Mucosa of stomach (tissue), 1 donor: ENCODE results near the gene ZBTB45.
"Not testable (repeated sequence)": the region's sequence is repeated elsewhere in the genome, so short reads cannot be mapped to it uniquely, and the experiment has no call there.

Experiments
- H3K27me3 ChIP-seq: one replicate; pipeline ENCODE4 v1.7.0; 2013; ENCODE audit warnings: mild to moderate bottlenecking, low read length; ENCODE audit not compliant: control insufficient read depth, insufficient read depth
- H3K36me3 ChIP-seq: one replicate; pipeline ENCODE4 v1.7.0; 2013; ENCODE audit warnings: low read length; ENCODE audit not compliant: control insufficient read depth, insufficient read depth
- H3K4me1 ChIP-seq: one replicate; pipeline ENCODE4 v1.7.0; 2013; ENCODE audit warnings: mild to moderate bottlenecking, low read length; ENCODE audit not compliant: control insufficient read depth, insufficient read depth
- H3K4me3 ChIP-seq: one replicate; pipeline ENCODE4 v1.7.0; 2013; ENCODE audit warnings: low read length
- H3K9ac ChIP-seq: one replicate; pipeline ENCODE4 v1.7.0; 2013; ENCODE audit warnings: mild to moderate bottlenecking, low read length, moderate library complexity
- H3K9me3 ChIP-seq: one replicate; pipeline ENCODE4 v1.7.0; 2013; ENCODE audit warnings: mild to moderate bottlenecking, low read length, moderate library complexity; ENCODE audit not compliant: control insufficient read depth
- donor health status: Pancreatic carcinoma.

ZBTB45 gene

DNA sequence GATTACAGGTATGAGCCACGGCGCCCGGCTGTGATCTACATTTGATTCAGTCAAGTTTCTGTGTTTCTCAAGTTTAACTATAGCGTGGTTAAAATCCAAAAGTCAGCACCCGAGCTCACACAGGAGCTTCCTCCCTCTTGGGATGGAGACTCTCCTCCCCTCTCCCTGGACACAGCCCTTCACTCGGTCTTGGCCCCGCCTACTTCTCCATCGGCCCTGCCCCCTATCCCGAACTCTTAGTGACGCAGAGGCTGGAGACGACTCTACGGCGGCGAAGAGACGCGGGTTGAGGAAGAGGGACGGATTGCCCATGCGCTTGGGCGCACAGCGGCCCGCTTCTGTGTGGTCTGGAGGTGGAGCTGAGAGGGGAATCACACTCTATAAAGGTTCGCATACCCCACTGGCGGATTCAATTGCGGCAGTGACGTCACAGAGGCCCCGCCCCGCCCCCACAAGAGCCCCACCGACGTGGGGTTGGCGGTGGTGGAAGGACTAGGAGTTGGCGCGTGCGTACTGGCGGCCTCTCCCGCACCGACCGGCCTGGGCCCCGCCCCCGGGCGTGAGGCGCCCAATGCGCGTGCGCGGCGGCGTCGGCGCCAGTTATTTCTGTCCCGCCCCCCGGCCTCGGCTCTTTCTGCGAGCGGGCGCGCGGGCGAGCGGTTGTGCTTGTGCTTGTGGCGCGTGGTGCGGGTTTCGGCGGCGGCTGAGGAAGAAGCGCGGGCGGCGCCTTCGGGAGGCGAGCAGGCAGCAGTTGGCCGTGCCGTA, 24.4 kb upstream of the ZBTB45 start, which contains the start of gene TRIM28:
TSS of gene TRIM28 (plus strand) at position 239 of the 765 bp plus-strand sequence. CDS start 694 bp downstream, outside the sequence.
- H3K27me3 ChIP-seq, result peaks cover 8% of the 10 kb centered on the region
- H3K9me3 ChIP-seq, result no peaks in the 10 kb centered on the region
- H3K4me3 ChIP-seq, result peak within 1 kb of the TSS; percentile 78
- peak within 1 kb of the TSS; percentile 91 for H3K9ac ChIP-seq
- peaks cover 24% of the 10 kb centered on the region for H3K36me3 ChIP-seq
- H3K4me1 ChIP-seq, result peaks cover 20% of the 10 kb centered on the region

DNA sequence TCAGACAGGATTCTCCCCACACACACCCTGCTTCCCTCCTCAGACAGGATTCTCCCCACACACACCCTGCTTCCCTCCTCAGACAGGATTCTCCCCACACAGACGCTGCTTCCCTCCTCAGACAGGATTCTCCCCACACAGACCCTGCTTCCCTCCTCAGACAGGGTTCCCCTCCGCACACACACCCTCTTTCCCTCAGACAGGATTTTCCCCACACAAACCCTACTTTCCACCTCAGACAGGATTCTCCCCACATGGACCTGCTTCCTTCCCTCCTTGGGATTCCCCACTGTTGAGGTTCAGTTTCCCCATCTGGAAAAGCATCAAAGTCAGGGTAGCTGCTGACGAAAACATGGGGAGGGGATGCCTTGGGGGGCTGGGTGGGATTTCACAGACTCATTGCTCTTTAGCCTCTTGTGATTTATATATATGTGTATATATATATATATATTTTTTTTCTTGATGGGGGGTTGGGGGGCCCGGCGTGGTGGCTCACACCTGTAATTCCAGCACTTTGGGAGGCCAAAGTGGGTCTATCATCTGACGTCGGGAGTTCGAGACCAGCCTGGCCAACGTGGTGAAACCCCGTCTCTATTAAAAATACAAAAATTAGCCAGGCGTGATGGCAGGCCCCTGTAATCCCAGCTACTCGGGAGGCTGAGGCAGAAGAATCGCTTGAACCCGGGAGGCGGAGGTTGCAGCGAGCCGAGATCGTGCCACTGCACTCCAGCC, 23.2 kb upstream of the ZBTB45 start:
- not testable (repeated sequence) for H3K9ac ChIP-seq, H3K4me3 ChIP-seq, H3K9me3 ChIP-seq
- Histone ChIP-seq H3K4me1 (peaks cover 31% of the 10 kb centered on the region), H3K36me3 (peaks cover 13% of the 10 kb centered on the region), H3K27me3 (peaks cover 17% of the 10 kb centered on the region)

DNA sequence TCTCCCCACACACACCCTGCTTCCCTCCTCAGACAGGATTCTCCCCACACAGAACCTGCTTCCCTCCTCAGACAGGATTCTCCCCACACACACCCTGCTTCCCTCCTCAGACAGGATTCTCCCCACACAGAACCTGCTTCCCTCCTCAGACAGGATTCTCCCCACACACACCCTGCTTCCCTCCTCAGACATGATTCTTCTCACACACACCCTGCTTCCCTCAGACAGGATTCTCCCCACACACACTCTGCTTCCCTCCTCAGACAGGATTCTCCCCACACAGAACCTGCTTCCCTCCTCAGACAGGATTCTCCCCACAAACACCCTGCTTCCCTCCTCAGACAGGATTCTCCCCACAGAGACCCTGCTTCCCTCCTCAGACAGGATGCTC, 19.6 kb upstream of the ZBTB45 start:
- not testable (repeated sequence) for H3K36me3 ChIP-seq, H3K9ac ChIP-seq, H3K9me3 ChIP-seq, H3K4me3 ChIP-seq
- peaks cover 28% of the 10 kb centered on the region for H3K27me3 ChIP-seq
- peaks cover 11% of the 10 kb centered on the region for H3K4me1 ChIP-seq

DNA sequence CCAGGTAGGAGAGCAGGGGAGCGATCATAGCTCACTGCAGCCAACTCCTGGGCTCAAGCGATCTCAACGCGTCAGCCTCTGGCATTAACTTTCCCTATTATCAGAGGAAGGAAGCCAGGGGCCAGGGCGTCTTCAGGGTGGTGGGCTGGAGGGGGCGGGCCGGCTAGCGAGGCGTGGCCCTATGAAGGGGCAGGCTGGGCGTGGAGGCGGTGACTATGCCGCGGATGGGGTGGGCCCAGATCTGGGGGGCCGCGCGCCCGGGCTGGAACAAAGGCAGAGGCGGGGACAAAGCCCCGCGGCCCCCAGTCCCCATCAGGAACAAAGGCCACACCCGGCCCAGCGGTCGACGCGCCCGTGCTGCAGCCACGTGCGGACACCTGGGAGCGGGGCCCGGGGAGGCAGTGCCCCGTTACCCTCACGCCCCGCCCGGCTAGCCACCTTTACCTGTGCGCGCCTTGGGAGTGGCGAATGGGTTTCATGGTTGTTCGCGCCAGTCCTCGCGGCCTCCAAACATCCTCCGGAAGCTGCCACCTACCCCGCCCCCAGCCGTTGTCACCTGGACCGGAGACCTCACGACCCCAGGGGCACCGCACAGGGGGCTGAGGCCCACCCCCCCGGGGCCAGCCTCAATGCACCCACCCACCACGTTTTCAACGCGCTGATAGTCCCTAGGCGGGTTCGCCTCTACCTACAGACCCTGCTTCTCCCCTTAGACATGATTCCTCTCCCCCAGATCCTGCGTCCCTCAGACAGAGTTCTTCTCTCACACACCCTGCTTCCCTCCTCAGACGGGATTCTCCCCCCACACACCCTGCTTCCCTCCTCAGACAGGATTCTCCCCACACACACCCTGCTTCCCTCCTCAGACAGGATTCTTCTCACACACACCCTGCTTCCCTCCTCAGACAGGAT, 18.9 kb upstream of the ZBTB45 start:
- Histone ChIP-seq H3K36me3 (no peaks in the 10 kb centered on the region), H3K4me1 (peaks cover 11% of the 10 kb centered on the region), H3K27me3 (peaks cover 28% of the 10 kb centered on the region), H3K9me3 (no peaks in the 10 kb centered on the region), H3K4me3 (no peak overlapping the region), H3K9ac (peak overlapping the region; percentile 41)

DNA sequence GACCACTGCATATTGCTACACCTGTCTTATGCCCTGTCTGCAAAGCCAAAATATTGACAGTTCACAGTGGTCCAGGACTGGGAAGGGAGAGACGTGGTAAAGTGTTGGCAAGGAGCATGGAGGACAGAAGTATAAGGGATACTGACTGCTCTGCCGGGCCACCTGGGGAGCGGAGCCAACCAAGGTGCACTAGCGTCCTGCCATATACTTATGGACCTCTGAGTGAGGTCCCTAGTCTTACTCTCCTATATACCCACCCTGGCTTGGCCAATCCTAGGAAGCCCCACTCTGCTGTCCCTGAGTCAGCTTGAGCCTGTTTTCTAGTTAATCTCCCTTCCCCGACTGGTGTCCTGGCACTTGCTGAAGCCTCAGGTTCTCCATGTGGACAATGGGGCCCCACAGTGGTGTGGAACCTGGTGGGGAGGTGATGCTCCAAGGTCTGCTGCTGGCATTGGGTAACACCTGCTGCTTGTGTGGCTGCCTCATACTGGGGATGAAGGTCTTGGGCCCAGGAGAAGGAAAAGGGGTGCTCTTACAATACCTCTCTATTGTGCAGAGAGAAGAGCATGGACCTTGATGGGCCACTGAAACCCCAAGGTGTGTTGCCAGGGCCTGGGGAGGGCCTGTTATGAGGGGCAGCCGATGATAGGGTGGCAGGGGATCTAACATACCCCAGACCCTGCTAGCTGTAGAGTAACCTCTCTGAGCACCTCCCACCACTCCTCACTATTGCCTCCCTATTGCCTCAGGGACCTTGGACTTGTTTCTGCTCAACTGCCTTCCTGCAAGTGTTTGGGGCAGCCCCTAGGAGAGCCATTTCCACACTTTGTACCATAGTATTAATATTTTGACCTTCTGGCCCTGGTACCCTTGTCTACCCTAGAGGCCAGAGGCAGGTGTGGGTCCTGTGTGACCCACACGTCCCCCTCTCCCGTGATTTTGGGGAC, 17.5 kb upstream of the ZBTB45 start:
- Histone ChIP-seq H3K4me3 (no peak overlapping the region), H3K36me3 (no peaks in the 10 kb centered on the region)

DNA sequence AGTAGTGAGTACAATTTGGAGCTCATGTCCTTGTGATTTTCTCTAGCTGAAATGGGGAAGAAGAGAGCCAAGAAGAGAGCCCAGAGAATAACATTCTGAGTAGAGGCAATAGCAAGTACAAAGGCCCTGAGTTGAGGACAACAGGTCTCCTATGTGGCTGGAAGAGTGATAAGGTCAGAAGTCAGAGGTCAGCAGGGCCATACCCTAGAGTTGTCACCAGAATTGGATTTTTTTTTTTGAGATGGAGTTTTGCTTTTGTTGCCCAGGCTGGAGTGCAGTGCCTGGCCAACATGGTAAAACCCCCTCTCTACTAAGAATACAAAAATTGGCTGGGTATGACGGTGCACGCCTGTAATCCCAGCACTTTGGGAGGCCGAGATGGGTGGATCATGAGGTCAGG, 16.2 kb upstream of the ZBTB45 start:
- no peaks in the 10 kb centered on the region for H3K9me3 ChIP-seq
- no peaks in the 10 kb centered on the region for H3K36me3 ChIP-seq
- H3K4me1 ChIP-seq, result peaks cover 11% of the 10 kb centered on the region
- H3K9ac ChIP-seq, result no peak overlapping the region
- peaks cover 38% of the 10 kb centered on the region for H3K27me3 ChIP-seq
- H3K4me3 ChIP-seq, result no peak overlapping the region

More for the DNA sequence above, 17.5 kb upstream of the ZBTB45 start:
- no peak overlapping the region for H3K9ac ChIP-seq
- peaks cover 28% of the 10 kb centered on the region for H3K27me3 ChIP-seq
- no peaks in the 10 kb centered on the region for H3K9me3 ChIP-seq
- peaks cover 11% of the 10 kb centered on the region for H3K4me1 ChIP-seq

DNA sequence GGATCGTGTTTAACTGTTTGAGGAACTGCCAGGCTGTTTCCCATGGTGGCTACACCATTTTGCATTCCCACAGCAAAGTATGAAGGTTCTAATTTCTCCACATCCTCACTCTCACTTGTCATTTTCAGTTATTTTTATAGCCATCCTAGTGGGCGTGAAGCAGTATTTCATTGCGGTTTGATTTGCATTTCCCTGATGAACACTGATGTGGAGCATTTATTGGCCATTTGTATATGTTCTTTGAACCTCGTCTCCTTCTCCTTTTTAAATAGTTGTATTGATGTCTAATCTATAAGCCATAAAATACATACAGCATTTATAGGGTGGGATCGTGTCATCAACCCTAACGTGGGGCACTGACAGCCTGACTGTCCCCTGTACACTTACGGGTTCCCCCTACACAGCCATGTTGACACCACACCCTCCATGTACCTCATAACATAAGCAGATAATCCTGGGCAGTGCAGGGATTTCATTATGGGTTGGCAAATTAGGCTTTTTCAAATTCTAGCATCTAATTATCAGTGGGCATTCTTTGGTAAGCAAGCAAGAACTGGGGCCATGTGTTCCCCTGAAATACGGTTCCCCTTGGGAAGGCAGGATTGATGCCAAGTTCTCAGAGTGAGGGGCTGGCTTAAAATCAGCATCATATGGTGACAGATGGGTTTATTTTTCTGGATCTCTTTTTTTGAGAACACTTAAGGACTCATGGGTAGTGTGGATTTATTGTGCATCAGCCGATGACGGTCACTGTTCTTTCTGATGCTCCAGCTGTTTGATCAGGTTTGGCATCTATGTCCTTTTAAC, 11.6 kb upstream of the ZBTB45 start:
- no peaks in the 10 kb centered on the region for H3K9me3 ChIP-seq
- no peaks in the 10 kb centered on the region for H3K36me3 ChIP-seq
- H3K9ac ChIP-seq, result no peak overlapping the region
- H3K4me3 ChIP-seq, result no peak overlapping the region
- H3K27me3 ChIP-seq, result peaks cover 10% of the 10 kb centered on the region
- H3K4me1 ChIP-seq, result no peaks in the 10 kb centered on the region

DNA sequence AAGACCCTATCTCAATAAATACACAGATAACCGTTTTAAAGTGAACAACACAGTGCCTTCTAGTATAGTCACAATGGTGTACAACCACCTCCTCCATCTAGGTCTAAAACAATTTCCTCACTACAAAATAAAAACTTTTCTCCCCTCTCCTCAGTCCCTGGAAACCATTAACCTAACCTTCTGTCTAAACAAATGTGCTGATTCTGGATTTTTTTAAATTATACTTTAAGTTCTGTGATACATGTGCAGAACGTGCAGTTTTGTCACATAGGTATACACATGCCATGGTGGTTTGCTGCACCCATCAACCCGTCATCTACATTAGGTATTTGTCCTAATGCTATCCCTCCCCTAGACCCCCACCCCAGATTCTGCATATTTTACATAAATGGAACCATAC, 9.8 kb upstream of the ZBTB45 start:
- Histone ChIP-seq H3K9ac (no peak overlapping the region), H3K4me3 (no peak overlapping the region), H3K4me1 (no peaks in the 10 kb centered on the region), H3K9me3 (no peaks in the 10 kb centered on the region), H3K27me3 (peaks cover 10% of the 10 kb centered on the region), H3K36me3 (no peaks in the 10 kb centered on the region)

DNA sequence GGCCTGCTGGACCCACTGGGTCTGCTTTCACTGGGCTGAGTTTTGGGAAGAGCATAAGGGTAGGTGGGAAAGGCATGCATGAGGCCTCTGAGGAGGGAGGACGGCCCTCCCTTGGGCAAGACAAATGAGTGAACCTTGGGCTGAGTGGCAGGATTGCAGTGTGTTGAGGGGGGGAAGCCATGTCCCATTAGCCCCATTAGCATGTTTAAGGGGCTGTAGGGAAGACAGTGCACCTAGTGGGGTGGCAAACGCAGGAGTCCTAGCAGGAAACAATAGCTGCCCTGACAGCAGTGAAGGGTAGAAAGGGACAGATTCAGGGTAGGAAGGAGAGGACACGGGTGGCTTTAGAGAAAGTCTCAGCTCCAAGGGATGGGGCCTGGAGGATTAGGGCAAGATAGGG, 3.1 kb upstream of the ZBTB45 start:
- Histone ChIP-seq H3K9ac (no peak overlapping the region), H3K4me1 (peaks cover 16% of the 10 kb centered on the region), H3K36me3 (no peaks in the 10 kb centered on the region)

DNA sequence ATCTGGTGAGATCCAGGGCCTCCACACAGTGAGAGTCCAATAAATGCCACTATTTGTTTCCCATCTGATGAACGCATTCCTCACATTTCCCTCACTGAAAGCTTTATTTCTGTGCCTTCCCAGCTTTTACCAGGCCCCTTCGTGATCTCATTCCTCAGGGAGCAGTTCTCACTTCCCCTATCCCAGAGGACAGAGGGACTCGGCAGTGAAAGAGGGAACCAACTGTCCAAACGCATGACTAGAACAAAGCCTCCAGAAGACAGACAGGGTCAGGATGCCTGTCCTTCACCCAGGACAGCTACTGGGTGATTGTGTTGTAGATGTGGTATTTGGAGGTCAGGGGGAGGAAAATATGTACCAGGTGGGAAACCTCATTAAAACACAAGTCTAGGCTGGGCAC, 2.0 kb upstream of the ZBTB45 start:
- Histone ChIP-seq H3K27me3 (no peaks in the 10 kb centered on the region), H3K9me3 (no peaks in the 10 kb centered on the region), H3K9ac (peak overlapping the region; percentile 11), H3K4me3 (no peak overlapping the region), H3K36me3 (no peaks in the 10 kb centered on the region), H3K4me1 (peaks cover 16% of the 10 kb centered on the region)

More for the DNA sequence above, 3.1 kb upstream of the ZBTB45 start:
- H3K27me3 ChIP-seq, result no peaks in the 10 kb centered on the region
- no peak overlapping the region for H3K4me3 ChIP-seq
- H3K9me3 ChIP-seq, result no peaks in the 10 kb centered on the region
